Hepatocyte (in vitro differentiated cells): ENCODE results near the gene C16orf96.

ENCODE experiments used
- EZH2 ChIP-seq: fragments of 200-600 bp; sonication (generic); IDR thresholded peaks from 2 replicates; pipeline ENCODE4 v1.6.1; 2016; ENCODE audit warnings: antibody characterized with exemption, mild to moderate bottlenecking, borderline replicate concordance
- TF ChIP-seq, protein P1 (sequence below): fragments of 200-600 bp; sonication (generic); IDR thresholded peaks from 2 replicates; pipeline ENCODE4 v1.5.1; 2016; ENCODE audit warnings: antibody characterized with exemption, mild to moderate bottlenecking; ENCODE audit not compliant: poor library complexity

DNA sequence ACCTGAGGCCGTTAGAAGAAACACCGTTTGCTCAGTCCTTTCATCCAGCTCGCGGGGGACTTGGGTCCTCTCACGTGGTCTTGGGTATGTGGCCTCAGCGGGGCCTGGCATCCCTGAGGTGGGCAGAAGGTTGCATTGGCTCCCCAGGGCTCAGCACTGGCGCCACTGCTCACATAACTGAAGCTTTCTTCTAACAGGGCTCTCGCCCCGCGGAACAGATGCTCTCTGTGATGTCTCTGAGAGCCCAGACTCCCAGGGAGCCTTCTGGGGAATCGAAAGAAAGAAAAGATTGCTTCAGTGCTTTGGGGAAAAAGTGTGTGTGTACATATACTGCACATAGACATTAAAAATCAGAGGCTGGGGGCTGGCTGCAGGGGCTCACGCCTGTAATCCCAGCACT lies 78.6 kb downstream of the C16orf96 start:
- TF ChIP-seq, protein P1, sequence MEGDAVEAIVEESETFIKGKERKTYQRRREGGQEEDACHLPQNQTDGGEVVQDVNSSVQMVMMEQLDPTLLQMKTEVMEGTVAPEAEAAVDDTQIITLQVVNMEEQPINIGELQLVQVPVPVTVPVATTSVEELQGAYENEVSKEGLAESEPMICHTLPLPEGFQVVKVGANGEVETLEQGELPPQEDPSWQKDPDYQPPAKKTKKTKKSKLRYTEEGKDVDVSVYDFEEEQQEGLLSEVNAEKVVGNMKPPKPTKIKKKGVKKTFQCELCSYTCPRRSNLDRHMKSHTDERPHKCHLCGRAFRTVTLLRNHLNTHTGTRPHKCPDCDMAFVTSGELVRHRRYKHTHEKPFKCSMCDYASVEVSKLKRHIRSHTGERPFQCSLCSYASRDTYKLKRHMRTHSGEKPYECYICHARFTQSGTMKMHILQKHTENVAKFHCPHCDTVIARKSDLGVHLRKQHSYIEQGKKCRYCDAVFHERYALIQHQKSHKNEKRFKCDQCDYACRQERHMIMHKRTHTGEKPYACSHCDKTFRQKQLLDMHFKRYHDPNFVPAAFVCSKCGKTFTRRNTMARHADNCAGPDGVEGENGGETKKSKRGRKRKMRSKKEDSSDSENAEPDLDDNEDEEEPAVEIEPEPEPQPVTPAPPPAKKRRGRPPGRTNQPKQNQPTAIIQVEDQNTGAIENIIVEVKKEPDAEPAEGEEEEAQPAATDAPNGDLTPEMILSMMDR: no peak
- no peak for TF ChIP-seq EZH2
